Neural cell (in vitro differentiated cells): ENCODE measurements around the gene ROR2. TPM values are rescaled to one million over a fixed set of nuclear protein-coding genes. Genes with fewer than 3 reads are reported as not detected.
"Not testable (repeated sequence)": the region's sequence is repeated elsewhere in the genome, so short reads cannot be mapped to it uniquely, and the experiment has no call there.

Experiments used
- H2AFZ ChIP-seq: fragments of 200-600, 300-800 bp; sonication (generic), shearing (Covaris generic); 2 replicates; pipeline ENCODE4 v1.6.0; 2014; ENCODE audit warnings: low read depth, mild to moderate bottlenecking, antibody characterized with exemption, low read length, moderate library complexity
- H3F3A ChIP-seq: fragments of 200-600 bp; shearing (Covaris generic); 2 replicates; pipeline ENCODE4 v1.6.1; 2016; ENCODE audit warnings: mild to moderate bottlenecking, moderate library complexity, mixed read lengths, antibody characterized with exemption, low read length; ENCODE audit not compliant: insufficient read depth, poor library complexity, severe bottlenecking
- H3K27ac ChIP-seq: fragments of 200-600, 300-800 bp; sonication (generic), shearing (Covaris generic); 2 replicates; pipeline ENCODE4 v1.5.1; 2014; ENCODE audit warnings: mild to moderate bottlenecking, low read length, moderate library complexity
- H3K27me3 ChIP-seq: fragments of 300-800, 200-600 bp; sonication (generic), shearing (Covaris generic); 2 replicates; pipeline ENCODE4 v1.6.0; 2014; ENCODE audit warnings: mild to moderate bottlenecking, low read depth, low read length, moderate library complexity; ENCODE audit not compliant: insufficient read depth
- H3K36me3 ChIP-seq: fragments of 300-800, 200-600 bp; sonication (generic), shearing (Covaris generic); 2 replicates; pipeline ENCODE4 v1.5.1; 2014; ENCODE audit warnings: mild to moderate bottlenecking, antibody characterized with exemption, low read length, moderate library complexity; ENCODE audit not compliant: insufficient read depth
- H3K4me2 ChIP-seq: fragments of 300-800, 200-600 bp; sonication (generic), shearing (Covaris generic); 2 replicates; pipeline ENCODE4 v1.6.0; 2014; ENCODE audit warnings: mild to moderate bottlenecking, low read length
- H3K4me3 ChIP-seq: fragments of 300-800, 200-600 bp; sonication (generic), shearing (Covaris generic); 2 replicates; pipeline ENCODE4 v1.5.1; 2014; ENCODE audit warnings: mild to moderate bottlenecking, low read length, moderate library complexity
- H3K79me2 ChIP-seq: fragments of 200-600 bp; shearing (Covaris generic); replicated peaks from 2 replicates; pipeline ENCODE4 v1.6.0; 2014; ENCODE audit warnings: mild to moderate bottlenecking, low read length, moderate library complexity; ENCODE audit not compliant: insufficient read depth
- H3K9ac ChIP-seq: fragments of 300-800, 200-600 bp; sonication (generic), shearing (Covaris generic); 2 replicates; pipeline ENCODE4 v1.6.1; 2016; ENCODE audit warnings: mild to moderate bottlenecking, low read length, mixed read lengths
- H3K9me2 ChIP-seq: fragments of 200-600 bp; shearing (Covaris generic); 2 replicates; pipeline ENCODE4 v1.6.1; 2016; ENCODE audit warnings: mild to moderate bottlenecking, low read length, mixed read lengths; ENCODE audit not compliant: insufficient read depth
- H3K9me3 ChIP-seq: fragments of 200-600, 300-800 bp; sonication (generic), shearing (Covaris generic); 2 replicates; pipeline ENCODE4 v1.6.1; 2016; ENCODE audit warnings: mild to moderate bottlenecking, mixed run types, low read length, moderate library complexity, mixed read lengths
- H4K20me1 ChIP-seq: fragments of 200-600 bp; shearing (Covaris generic); 2 replicates; pipeline ENCODE4 v1.6.1; 2016; ENCODE audit warnings: mild to moderate bottlenecking, mixed run types; ENCODE audit not compliant: insufficient read depth
- EP300 ChIP-seq: fragments of 450-650 bp; conservative IDR thresholded peaks from 2 replicates; pipeline ENCODE4 v1.6.1; 2014; ENCODE audit warnings: antibody characterized with exemption, mild to moderate bottlenecking, moderate library complexity; ENCODE audit not compliant: poor library complexity, severe bottlenecking
- EZH2 ChIP-seq: fragments of 200-600, 300-800 bp; shearing (Covaris generic), sonication (generic); IDR thresholded peaks from 2 replicates; pipeline ENCODE4 v1.6.1; 2014; ENCODE audit warnings: antibody characterized with exemption, low read length, borderline replicate concordance, mild to moderate bottlenecking; ENCODE audit not compliant: insufficient read depth, poor library complexity, severe bottlenecking
- MXI1 ChIP-seq: fragments of 450-650 bp; conservative IDR thresholded peaks from 2 replicates; pipeline ENCODE4 v1.6.1; 2014; ENCODE audit warnings: antibody characterized with exemption, mild to moderate bottlenecking; ENCODE audit not compliant: poor library complexity, severe bottlenecking
- POLR2AphosphoS5 ChIP-seq: IDR thresholded peaks from 2 replicates; pipeline ENCODE4 v1.6.1; 2012
- RAD21 ChIP-seq: fragments of 450-650 bp; conservative IDR thresholded peaks from 2 replicates; pipeline ENCODE4 v1.6.1; 2014; ENCODE audit warnings: antibody characterized with exemption, mild to moderate bottlenecking, moderate library complexity
- SMC3 ChIP-seq: fragments of 450-650 bp; conservative IDR thresholded peaks from 2 replicates; pipeline ENCODE4 v1.6.1; 2014; ENCODE audit warnings: antibody characterized with exemption, mild to moderate bottlenecking, moderate library complexity; ENCODE audit not compliant: poor library complexity
- TAF1 ChIP-seq: IDR thresholded peaks from 2 replicates; pipeline ENCODE4 v1.6.1; 2012; ENCODE audit warnings: low read depth
- polyA plus RNA-seq: library from polyadenylated mRNA; depleted of rRNA; stranded (reverse); fragments of >200 nt; gene quantifications from 2 replicates; pipeline ENCODE4 v1.2.3, GENCODE V29; 2014
- TF ChIP-seq, protein P1 (sequence below): IDR thresholded peaks from 2 replicates; pipeline ENCODE4 v1.6.1; 2012; ENCODE audit warnings: borderline replicate concordance
- TF ChIP-seq, protein P2 (sequence below): fragments of 450-650 bp; IDR thresholded peaks from 2 replicates; pipeline ENCODE4 v1.5.1; 2014; ENCODE audit warnings: antibody characterized with exemption, mild to moderate bottlenecking, moderate library complexity; ENCODE audit not compliant: poor library complexity, severe bottlenecking

ROR2 gene
- polyA plus RNA-seq, 1 donor from 2014 or later = 0.33 TPM

DNA sequence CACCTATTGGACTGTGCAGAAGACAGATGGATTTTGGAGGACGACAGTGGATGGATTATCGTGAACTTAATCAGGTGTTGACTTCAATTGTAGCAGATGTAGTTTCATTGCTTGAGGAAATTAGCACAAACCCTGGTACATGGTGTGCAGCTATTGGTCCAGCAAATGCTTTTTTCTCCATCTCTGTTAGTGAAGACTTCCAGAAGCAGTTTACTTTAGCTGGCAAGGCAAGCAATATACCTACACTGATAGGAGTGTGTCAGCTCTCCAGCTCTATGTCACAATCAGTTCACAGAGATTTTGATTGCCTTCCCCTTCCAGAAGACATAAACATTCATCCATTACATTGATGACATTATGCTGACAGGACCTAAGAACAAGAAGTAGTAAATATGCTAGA is 35.7 kb upstream of the ROR2 start:
- Histone ChIP-seq H4K20me1 (no peaks in the 10 kb centered on the region), H3F3A (no peaks in the 10 kb centered on the region), H3K9me2 (no peaks in the 10 kb centered on the region), H3K4me2 (no peak overlapping the region), H2AFZ (no peak overlapping the region), H3K9ac (no peak overlapping the region), H3K9me3 (no peaks in the 10 kb centered on the region), H3K27ac (no peak overlapping the region), H3K79me2 (no peaks in the 10 kb centered on the region), H3K27me3 (no peaks in the 10 kb centered on the region), H3K4me3 (no peak overlapping the region), H3K36me3 (no peaks in the 10 kb centered on the region)
- no peak for TF ChIP-seq POLR2AphosphoS5
- no peak for TF ChIP-seq SMC3
- TF ChIP-seq, protein P1, sequence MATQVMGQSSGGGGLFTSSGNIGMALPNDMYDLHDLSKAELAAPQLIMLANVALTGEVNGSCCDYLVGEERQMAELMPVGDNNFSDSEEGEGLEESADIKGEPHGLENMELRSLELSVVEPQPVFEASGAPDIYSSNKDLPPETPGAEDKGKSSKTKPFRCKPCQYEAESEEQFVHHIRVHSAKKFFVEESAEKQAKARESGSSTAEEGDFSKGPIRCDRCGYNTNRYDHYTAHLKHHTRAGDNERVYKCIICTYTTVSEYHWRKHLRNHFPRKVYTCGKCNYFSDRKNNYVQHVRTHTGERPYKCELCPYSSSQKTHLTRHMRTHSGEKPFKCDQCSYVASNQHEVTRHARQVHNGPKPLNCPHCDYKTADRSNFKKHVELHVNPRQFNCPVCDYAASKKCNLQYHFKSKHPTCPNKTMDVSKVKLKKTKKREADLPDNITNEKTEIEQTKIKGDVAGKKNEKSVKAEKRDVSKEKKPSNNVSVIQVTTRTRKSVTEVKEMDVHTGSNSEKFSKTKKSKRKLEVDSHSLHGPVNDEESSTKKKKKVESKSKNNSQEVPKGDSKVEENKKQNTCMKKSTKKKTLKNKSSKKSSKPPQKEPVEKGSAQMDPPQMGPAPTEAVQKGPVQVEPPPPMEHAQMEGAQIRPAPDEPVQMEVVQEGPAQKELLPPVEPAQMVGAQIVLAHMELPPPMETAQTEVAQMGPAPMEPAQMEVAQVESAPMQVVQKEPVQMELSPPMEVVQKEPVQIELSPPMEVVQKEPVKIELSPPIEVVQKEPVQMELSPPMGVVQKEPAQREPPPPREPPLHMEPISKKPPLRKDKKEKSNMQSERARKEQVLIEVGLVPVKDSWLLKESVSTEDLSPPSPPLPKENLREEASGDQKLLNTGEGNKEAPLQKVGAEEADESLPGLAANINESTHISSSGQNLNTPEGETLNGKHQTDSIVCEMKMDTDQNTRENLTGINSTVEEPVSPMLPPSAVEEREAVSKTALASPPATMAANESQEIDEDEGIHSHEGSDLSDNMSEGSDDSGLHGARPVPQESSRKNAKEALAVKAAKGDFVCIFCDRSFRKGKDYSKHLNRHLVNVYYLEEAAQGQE = no peak
- no peak for TF ChIP-seq TAF1
- TF ChIP-seq EZH2 = no peak

DNA sequence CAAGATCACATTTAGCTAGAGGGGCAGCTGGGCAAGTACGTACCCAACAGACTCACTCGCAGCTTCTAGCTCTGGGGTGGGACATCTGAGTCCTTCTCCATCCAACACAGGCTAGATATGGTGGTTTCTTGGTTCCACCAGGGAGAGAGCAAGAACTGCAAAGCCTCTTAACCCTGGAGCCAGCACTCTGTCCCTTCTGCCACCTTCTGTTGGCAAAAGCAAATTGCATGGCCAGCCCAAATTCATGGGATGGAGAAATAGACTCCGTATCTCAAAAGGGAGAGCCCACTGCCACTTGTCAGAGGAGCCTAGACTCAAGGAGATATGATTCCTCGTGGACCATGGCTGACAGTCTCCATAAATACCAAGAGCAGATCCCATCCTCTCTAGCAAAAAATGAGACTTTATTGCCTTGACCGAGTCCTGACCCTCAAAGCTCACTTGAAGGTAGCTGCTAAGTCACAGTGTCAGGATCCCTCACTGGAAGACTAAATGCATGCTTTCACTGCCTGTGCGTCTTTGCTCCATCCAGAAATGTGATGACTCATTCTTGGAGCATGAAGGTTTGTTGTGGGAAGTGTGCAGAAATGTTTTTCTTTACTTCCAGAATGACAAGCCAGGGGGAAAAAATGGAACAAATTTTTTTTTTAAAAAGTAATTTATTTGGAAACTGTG is 28.8 kb upstream of the ROR2 start:
- no peak overlapping the region for H3K9ac ChIP-seq
- no peaks in the 10 kb centered on the region for H3F3A ChIP-seq
- no peaks in the 10 kb centered on the region for H3K9me2 ChIP-seq
- no peaks in the 10 kb centered on the region for H3K27me3 ChIP-seq
- TF ChIP-seq EZH2 = no peak
- TF ChIP-seq, protein P1 = no peak
- no peak for TF ChIP-seq MXI1
- no peak for TF ChIP-seq EP300
- TF ChIP-seq RAD21 = no peak
- TF ChIP-seq TAF1 = no peak
- TF ChIP-seq, protein P2, sequence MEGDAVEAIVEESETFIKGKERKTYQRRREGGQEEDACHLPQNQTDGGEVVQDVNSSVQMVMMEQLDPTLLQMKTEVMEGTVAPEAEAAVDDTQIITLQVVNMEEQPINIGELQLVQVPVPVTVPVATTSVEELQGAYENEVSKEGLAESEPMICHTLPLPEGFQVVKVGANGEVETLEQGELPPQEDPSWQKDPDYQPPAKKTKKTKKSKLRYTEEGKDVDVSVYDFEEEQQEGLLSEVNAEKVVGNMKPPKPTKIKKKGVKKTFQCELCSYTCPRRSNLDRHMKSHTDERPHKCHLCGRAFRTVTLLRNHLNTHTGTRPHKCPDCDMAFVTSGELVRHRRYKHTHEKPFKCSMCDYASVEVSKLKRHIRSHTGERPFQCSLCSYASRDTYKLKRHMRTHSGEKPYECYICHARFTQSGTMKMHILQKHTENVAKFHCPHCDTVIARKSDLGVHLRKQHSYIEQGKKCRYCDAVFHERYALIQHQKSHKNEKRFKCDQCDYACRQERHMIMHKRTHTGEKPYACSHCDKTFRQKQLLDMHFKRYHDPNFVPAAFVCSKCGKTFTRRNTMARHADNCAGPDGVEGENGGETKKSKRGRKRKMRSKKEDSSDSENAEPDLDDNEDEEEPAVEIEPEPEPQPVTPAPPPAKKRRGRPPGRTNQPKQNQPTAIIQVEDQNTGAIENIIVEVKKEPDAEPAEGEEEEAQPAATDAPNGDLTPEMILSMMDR = no peak
- no peak for TF ChIP-seq SMC3
- no peak for TF ChIP-seq POLR2AphosphoS5
- H3K36me3 ChIP-seq = no peaks in the 10 kb centered on the region
- no peaks in the 10 kb centered on the region for H3K79me2 ChIP-seq
- H3K4me2 ChIP-seq = no peak overlapping the region
- no peaks in the 10 kb centered on the region for H3K9me3 ChIP-seq
- no peak overlapping the region for H2AFZ ChIP-seq
- H4K20me1 ChIP-seq = no peaks in the 10 kb centered on the region
- H3K4me3 ChIP-seq = no peak overlapping the region
- no peak overlapping the region for H3K27ac ChIP-seq

DNA sequence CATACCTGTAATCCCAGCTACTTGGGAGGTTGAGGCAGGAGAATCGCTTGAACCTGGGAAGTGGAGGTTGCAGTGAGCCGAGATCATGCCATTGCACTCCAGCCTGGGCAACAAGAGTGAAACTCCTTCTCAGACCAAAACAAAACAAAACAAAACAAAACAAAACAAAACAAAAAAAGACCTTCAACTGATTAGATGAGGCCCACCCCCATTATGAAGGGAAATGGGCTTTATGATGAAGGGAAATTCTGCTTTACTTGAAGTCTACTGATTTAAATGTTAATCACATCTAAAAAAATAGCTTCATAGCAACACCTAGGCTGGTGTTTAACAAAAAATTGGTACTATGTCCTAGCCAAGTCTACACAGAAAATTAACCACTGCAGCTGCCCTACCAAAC is 25.2 kb upstream of the ROR2 start:
- not testable (repeated sequence) for H3K27me3 ChIP-seq, H3F3A ChIP-seq, H3K9me2 ChIP-seq, H3K4me2 ChIP-seq, H3K79me2 ChIP-seq, H3K4me3 ChIP-seq, H3K9ac ChIP-seq, H3K9me3 ChIP-seq, H2AFZ ChIP-seq, H4K20me1 ChIP-seq, H3K36me3 ChIP-seq, H3K27ac ChIP-seq
